WI38 (cell line): ENCODE results near the gene MAML3.
"Not testable (repeated sequence)": the region's sequence is repeated elsewhere in the genome, so short reads cannot be mapped to it uniquely, and the experiment has no call there.

Experiments
- H3K4me3 ChIP-seq: 2 replicates; pipeline ENCODE4 v1.5.1; 2011; ENCODE audit warnings: low read depth, mild to moderate bottlenecking, control low read depth, low read length
- TF ChIP-seq, protein P1 (sequence below): IDR thresholded peaks from 2 replicates; pipeline ENCODE4 v1.5.1; 2012; ENCODE audit warnings: low read depth, mild to moderate bottlenecking, control low read depth, low read length

The MAML3 gene

DNA sequence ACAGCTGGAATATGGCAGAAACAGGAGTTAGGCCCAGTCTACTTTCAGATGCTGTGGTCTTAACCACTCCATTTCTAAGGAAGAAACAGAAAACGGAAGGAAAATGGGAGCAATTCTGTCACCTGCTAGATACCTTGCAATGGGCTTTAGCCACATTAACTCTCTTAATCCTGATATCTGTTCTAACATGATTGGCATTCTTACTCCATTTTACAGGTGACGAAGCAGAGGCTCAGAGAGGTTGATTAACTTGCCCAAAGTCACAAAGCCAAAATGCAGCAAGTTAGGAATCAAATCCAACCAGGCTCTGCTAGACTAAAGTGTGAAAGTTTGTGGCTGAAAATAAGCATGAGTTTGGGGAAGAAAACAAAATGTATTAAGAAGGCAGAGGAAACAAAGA is 196.9 kb downstream of the MAML3 start:
- TF ChIP-seq, protein P1, sequence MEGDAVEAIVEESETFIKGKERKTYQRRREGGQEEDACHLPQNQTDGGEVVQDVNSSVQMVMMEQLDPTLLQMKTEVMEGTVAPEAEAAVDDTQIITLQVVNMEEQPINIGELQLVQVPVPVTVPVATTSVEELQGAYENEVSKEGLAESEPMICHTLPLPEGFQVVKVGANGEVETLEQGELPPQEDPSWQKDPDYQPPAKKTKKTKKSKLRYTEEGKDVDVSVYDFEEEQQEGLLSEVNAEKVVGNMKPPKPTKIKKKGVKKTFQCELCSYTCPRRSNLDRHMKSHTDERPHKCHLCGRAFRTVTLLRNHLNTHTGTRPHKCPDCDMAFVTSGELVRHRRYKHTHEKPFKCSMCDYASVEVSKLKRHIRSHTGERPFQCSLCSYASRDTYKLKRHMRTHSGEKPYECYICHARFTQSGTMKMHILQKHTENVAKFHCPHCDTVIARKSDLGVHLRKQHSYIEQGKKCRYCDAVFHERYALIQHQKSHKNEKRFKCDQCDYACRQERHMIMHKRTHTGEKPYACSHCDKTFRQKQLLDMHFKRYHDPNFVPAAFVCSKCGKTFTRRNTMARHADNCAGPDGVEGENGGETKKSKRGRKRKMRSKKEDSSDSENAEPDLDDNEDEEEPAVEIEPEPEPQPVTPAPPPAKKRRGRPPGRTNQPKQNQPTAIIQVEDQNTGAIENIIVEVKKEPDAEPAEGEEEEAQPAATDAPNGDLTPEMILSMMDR = no peak
- H3K4me3 ChIP-seq = no peak overlapping the region

DNA sequence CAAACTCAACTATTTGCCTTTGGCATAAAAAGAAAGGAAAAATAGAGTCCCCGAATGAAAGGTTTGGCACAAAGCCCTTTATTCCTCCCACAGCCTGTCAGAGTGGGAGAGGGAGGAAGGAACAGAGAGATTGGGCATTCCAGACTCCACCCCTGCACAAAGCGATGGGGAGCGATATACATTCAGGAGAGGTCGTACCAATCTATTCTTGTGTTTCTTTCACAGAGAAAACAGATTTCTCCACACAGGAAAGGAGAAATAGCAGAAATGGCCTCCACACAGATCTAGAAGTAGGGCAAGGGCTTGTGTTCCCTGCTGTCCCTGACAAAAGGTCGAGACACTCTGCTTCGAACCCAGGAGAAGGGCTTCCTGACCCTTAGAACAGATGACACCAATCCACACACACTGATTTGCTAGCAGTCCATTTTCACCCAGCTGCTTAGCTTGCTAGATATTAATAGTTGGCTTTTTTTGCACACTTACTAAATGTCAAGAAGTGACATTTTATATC is 197.4 kb downstream of the MAML3 start:
- TF ChIP-seq, protein P1 = no peak
- no peak overlapping the region for H3K4me3 ChIP-seq

DNA sequence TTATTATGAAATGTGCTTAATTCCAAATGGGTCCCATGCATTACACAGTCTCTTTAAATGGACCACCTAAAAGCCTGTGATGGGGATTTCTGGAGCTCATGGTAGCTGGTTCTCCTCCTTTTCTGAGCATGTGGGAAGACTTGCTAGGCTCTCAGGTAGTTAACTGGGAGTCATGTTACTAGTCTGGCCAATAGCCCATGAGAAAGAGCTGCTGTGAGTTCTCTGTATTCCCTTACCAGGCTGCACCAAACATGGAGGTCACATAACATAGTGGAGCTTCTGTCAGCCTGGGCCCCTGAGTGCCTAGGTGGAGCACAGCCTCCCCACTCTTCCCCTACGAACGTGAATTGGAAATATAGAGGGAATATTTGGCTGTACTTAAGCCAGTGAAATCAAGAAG is 198.4 kb downstream of the MAML3 start:
- TF ChIP-seq, protein P1 = no peak
- no peak overlapping the region for H3K4me3 ChIP-seq

DNA sequence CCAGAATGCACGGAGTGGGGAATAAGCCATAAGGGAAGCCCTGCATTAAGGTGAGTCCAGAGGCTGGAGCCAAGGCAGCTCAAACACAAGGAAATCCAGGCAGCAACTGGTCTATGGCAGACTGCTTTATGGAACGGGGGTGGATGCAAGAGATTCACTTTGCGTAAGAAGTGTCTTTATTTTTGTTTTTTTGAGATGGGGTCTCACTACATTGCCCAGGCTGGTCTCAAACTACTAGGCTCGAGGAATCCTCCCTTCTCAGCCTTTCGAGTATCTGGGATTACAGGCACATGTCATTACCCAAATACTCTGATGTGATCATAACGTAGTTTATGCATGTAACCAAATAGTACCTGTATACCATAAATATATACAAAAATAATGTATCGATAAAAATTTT is 199.5 kb downstream of the MAML3 start:
- TF ChIP-seq, protein P1 = no peak
- no peak overlapping the region for H3K4me3 ChIP-seq

DNA sequence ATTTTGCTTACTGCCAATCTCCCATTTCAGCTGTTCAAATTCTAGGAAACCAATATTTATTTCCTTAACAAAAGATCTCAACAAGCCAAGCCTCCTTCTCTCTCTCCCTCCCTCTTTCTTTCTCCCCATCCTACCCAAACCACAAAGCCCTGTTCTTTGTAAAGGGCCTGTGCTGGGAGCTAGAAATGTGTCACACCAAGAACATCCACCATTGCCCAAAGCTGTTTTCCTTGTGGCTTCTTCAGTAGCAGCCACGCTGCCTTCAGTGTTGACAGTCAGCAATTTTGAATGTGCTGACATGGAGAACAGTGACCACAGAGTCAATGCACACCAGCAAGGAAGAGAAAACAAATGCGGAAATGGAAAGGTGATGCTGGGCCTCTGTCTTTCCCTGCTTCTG is 203.0 kb downstream of the MAML3 start:
- TF ChIP-seq, protein P1 = no peak
- H3K4me3 ChIP-seq = no peak overlapping the region

DNA sequence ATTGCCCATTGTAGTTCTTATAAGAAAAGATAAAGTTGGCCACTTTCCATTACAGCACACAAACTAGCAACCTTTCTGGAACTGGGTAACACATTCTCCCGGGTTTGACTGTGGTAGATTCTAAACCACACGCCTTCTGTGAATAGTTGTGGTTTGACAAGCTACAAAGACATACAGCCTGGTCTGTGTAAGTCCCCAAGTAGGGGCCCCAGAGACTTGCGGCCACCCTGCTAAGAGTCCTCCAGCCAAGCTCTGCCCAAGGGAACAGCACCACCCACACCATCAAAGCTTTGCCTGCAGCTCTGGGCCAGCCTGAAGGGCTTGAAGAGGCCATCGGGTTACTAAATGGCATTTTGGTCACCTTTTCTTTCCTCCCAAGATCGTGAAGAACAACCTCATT is 203.4 kb downstream of the MAML3 start:
- TF ChIP-seq, protein P1 = no peak

DNA sequence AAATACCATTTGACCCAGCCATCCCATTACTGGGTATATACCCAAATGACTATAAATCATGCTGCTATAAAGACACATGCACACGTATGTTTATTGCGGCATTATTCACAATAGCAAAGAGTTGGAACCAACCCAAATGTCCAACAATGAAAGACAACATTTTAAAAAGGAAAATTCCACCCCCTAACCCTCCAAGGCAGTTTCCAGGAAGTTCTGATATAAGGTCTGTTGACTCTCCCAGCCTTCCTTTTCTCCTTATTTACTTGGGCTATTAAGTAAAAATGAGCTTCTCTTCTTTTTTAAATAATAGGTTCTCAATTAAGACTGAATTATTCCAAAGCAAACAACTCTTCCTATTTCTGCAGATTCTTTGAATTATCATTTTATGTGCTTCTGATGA is 209.1 kb downstream of the MAML3 start:
- not testable (repeated sequence) for H3K4me3 ChIP-seq

More for the DNA sequence above, 203.4 kb downstream of the MAML3 start:
- H3K4me3 ChIP-seq = no peak overlapping the region

DNA sequence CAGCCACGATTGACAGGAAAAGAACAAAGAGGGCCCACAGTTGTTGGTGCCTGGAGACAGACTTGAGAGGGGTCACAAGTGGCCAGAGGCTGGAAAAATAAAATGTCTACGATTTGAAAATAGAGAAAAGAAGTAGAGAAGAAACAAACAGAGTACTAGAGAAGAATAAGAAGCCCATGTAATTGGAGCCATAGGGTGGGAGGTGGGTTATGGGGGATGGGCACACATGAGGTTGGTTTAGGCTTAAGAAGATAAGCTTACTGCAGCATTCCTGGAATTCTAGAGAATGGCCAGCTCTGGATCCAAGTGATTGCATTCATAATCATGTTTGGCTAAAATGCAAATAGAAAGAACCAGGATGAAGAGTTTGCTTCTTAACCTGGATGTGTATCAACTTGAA is 210.7 kb downstream of the MAML3 start:
- H3K4me3 ChIP-seq = no peak overlapping the region

More for the DNA sequence above, 210.7 kb downstream of the MAML3 start:
- TF ChIP-seq, protein P1 = no peak
